ENCODE data around the gene KIAA0753.

KIAA0753 gene

GRCh38 chr17:6639586-6640535 lies 650 bp downstream of the KIAA0753 start:
- DNase-seq, result peak; percentile 70

- DNase-seq, result no peak
Measured at GRCh38 chr17:6639014-6639585, 1.4 kb downstream of the KIAA0753 start.

- DNase-seq, result peak; percentile 64
Measured at GRCh38 chr17:6638046-6638908, 2.2 kb downstream of the KIAA0753 start.

- no peak for DNase-seq
Measured at GRCh38 chr17:6637458-6637840, 3.1 kb downstream of the KIAA0753 start.

GRCh38 chr17:6636616-6637457 lies 3.7 kb downstream of the KIAA0753 start:
- DNase-seq, result no peak

GRCh38 chr17:6636105-6636504 lies 4.4 kb downstream of the KIAA0753 start:
- DNase-seq, result no peak

- DNase-seq, result no peak
Measured at GRCh38 chr17:6633263-6633662, 7.2 kb downstream of the KIAA0753 start.

- no peak for DNase-seq
Measured at GRCh38 chr17:6632530-6632929, 8.0 kb downstream of the KIAA0753 start.

- DNase-seq, result no peak
Measured at GRCh38 chr17:6630390-6630789, 10.1 kb downstream of the KIAA0753 start.

GRCh38 chr17:6627019-6627418 lies 13.5 kb downstream of the KIAA0753 start:
- no peak for DNase-seq

GRCh38 chr17:6626616-6627015 lies 13.9 kb downstream of the KIAA0753 start:
- DNase-seq, result no peak

- DNase-seq, result no peak
Measured at GRCh38 chr17:6623941-6624340, 16.6 kb downstream of the KIAA0753 start.

GRCh38 chr17:6611231-6611630 lies 29.3 kb downstream of the KIAA0753 start:
- DNase-seq, result no peak

GRCh38 chr17:6610011-6610410 lies 30.5 kb downstream of the KIAA0753 start:
- DNase-seq, result no peak

GRCh38 chr17:6608321-6608720 lies 32.2 kb downstream of the KIAA0753 start:
- DNase-seq, result no peak

GRCh38 chr17:6605142-6605541 lies 35.4 kb downstream of the KIAA0753 start:
- DNase-seq, result no peak

GRCh38 chr17:6603744-6604325 lies 36.7 kb downstream of the KIAA0753 start:
- no peak for DNase-seq

GRCh38 chr17:6602141-6602540 lies 38.4 kb downstream of the KIAA0753 start:
- no peak for DNase-seq

GRCh38 chr17:6599364-6599763 lies 41.1 kb downstream of the KIAA0753 start:
- DNase-seq, result peak; percentile 91

GRCh38 chr17:6597727-6598126 lies 42.8 kb downstream of the KIAA0753 start:
- DNase-seq, result no peak

GRCh38 chr17:6596941-6597340 lies 43.6 kb downstream of the KIAA0753 start:
- no peak for DNase-seq

GRCh38 chr17:6596511-6596910 lies 44.0 kb downstream of the KIAA0753 start:
- no peak for DNase-seq
